HG03558 (cell line): ENCODE data around the gene SOHLH2.

Experiments
- ATAC-seq: cut with Tn5 transposase; IDR thresholded peaks from one replicate; pipeline ENCODE4 v1.9.1; 2021; ENCODE audit warnings: moderate number of reproducible peaks; ENCODE audit not compliant: unreplicated experiment; ENCODE audit errors: extremely low read depth

The SOHLH2 gene

GRCh38 chr13:36134632-36135031 lies 79.7 kb downstream of the SOHLH2 start:
- no peak for ATAC-seq

- no peak for ATAC-seq
These were observed 80.3 kb downstream of the SOHLH2 start for GRCh38 chr13:36133950-36134626.

- ATAC-seq = no peak
These were observed 82.0 kb downstream of the SOHLH2 start for GRCh38 chr13:36132376-36132775.

- no peak for ATAC-seq
These were observed 82.4 kb downstream of the SOHLH2 start for GRCh38 chr13:36131931-36132297.

GRCh38 chr13:36131222-36131930 lies 83.0 kb downstream of the SOHLH2 start, which contains the start of gene DCLK1:
Gene DCLK1 (minus strand): TSS chr13:36131382.
- no peak for ATAC-seq

- no peak for ATAC-seq
These were observed 83.7 kb downstream of the SOHLH2 start for GRCh38 chr13:36130552-36131221.

- no peak for ATAC-seq
These were observed 84.2 kb downstream of the SOHLH2 start for GRCh38 chr13:36130193-36130551.

GRCh38 chr13:36129539-36129938 lies 84.8 kb downstream of the SOHLH2 start:
- no peak for ATAC-seq

- ATAC-seq = no peak
These were observed 87.9 kb downstream of the SOHLH2 start for GRCh38 chr13:36126491-36126890.

GRCh38 chr13:36125841-36126240 lies 88.5 kb downstream of the SOHLH2 start:
- ATAC-seq = no peak

GRCh38 chr13:36124236-36124822 lies 90.0 kb downstream of the SOHLH2 start:
- ATAC-seq = no peak
